Stimulated activated naive CD8-positive, alpha-beta T cell treated with anti-CD3 and anti-CD28 coated beads, Interleukin-15, Interleukin-2, amounts not matched to agents 100 U/mL and 50 U/mL, for 24 hours (primary cell): Measurements from ENCODE around the gene MTA2.
"Not testable (repeated sequence)": the region's sequence is repeated elsewhere in the genome, so short reads cannot be mapped to it uniquely, and the experiment has no call there.

Experiments
- ATAC-seq: fragments of 150-1000 bp; cut with Tn5 transposase; one replicate; pipeline ENCODE4 v1.10.0; 2021
- DNase-seq: peaks from one replicate; pipeline ENCODE4 v3.0.0; 2021

Gene MTA2

DNA sequence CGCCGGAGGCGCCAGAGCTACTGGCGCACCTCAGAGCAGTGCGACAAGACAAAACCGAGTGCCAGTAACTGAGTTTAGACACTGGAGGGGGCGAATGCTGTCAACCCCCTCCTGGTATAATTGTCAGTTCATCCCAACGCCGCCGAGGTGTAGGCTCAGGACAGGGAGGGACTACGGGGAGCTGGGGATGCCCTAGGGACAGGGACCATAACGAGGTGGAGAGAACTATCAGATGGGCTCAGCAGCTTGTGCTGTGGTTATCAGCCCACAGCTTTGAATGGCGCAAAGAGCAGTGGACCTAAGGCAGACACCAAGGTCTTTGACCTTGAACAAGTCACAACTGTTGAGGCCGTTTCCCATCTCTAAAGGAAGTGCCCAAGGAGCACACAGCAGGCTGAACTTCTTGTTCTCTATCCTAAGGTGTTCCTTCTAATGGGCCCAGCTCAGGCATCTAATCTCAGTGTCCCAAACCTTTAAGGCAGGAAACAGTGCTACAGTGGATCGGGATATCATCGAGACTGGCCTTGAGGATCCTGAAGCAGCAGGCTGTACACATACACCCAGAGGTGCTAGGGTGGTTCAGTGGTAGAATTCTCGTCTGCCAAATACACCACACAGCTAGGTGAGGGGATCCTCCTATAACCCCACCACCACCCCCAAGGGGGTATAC, 9.4 kb downstream of the MTA2 start:
- no peak for DNase-seq
- no peak for ATAC-seq

DNA sequence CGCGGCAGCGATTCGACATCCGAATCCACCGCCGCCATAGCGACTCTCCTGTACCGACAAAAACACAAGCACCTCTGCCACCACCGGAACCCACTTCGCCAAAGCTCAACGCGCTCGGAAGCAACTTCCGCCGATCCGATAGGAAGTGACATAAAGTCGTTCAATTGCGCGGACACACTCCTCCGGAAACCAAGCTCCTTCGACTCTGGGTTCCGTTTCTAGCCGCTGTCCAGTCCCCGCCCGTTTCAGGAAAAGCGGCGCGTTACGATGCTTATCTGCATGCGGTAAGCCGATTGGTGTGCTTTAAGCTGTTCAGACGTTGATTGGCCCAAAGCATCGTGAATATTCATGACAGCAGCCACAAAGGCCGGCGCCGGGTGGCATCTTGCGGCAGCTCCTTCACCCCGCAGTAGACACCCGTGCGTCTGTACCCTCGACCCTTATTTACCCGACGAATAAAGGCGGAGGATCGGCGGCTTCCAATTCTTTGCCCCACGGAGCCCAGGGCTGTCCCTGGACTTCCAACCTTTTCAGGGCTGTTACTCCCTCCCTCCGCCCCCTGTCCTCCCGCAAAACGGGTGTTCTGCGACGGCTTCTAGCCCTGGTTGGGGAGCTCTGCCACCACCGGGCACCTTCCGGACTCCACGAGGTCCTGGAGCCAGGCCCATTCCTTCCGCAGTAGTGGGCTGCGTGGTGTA, 10.1 kb downstream of the MTA2 start, which contains the start of gene TUT1:
TSS of gene TUT1 (minus strand) at position 76 of the 698 bp plus-strand sequence. CDS start at position 38, 38 bp downstream.
- DNase-seq (peak; percentile 94), ATAC-seq (peak; percentile 93)

DNA sequence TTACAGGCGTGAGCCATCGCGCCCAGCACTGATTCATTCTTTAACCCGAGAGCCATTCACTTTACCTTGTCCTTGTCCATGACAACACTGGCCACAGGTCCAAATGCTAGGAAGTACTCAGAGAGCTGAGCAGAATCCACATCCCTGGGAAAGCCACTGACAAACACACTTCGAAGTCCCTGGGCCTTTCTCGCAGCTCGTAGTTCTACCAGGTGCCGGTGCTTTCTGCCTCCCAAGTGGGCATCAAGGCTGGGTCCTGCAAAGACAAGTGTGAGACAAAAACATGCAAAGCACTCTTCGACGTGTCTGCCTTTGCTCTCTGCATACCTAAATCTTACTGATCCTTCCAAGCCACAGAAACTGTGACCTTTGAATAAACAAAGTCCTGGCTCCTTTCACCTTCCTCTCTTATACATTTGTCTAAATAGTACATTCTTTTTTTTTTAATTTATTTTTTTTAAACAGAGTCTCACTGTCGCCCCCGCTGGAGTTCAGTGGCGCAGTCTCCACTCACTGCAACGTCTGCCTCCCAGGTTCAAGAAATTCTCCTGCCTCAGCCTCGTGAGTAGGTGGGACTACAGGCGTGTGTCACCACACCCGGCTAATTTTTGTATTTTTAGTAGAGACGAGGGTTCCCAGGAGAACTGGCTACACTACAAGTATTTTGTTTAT, 12.6 kb downstream of the MTA2 start:
- no peak for ATAC-seq
- peak; percentile 42 for DNase-seq

DNA sequence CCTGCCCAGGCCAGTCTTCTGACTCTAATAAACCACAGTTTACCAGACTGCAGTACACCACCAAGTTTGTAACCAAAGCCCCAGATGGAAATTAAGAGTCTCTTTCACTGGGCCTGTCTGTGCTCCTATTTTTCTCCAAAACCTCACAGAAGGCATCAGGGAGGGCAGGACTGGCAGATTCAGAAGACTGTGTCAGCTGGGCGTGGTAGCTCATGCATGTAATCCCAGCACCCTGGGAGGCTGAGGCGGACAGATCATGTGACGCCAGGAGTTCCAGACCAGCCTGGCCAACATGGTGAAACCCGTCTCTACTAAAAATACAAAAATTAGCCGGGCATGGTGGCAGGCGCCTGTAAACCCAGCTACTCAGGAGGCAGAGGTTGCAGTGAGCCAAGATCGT, 16.3 kb downstream of the MTA2 start:
- not testable (repeated sequence) for ATAC-seq, DNase-seq

DNA sequence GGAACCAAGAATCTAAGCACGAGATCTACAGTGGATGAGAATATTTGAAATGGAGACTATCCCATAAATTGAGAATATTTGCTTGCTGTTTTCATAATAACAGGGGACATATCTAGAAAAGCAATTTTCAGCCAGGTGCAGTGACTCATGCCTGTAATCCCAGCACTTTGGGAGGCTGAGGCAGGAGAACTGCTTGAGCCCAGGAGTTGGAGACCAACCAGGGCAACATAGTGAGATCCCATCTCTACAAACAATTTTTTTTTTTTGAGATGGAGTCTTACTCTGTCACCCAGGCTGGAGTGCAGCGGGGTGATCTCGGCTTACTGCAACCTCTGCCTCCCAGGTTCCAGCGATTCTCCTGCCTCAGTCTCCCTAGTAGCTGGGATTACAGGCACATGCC, 19.9 kb downstream of the MTA2 start:
- DNase-seq, ATAC-seq: not testable (repeated sequence)

DNA sequence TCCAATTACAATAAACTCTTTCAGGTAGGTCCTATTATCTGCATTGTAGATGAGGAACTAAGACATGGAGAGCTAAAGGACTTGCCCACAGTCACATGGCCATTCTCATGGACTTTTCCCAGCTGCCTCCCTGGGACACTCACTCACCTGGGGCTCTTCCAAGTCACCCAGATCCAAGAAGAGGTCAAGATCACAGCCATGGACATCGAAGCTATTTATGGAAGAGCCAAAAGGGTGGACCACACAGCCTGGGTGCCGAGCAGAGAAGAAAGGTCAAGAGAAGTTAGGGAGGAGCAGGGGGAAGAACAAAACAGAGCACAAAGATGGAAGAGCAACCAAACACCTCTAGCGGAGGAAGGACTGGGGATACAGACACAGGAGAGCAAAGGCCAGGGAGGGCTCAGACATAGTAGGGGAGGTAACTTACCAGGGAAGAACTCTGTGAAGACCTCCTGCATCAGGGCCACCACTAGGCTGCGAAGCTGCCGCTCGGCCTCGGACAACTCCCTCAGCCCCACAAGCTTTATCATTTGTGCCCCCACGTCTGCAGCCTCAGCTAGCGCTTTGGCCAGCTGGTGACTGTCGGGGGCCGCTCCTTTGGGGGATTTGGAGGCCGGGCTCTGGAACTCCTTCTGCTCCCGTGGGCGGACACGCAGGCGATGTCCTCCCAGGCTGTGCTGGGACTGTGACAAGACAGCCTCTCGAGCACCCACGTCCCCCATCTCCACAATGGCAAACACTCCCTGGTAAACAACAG, 20.5 kb downstream of the MTA2 start:
- DNase-seq: no peak
- ATAC-seq: no peak

DNA sequence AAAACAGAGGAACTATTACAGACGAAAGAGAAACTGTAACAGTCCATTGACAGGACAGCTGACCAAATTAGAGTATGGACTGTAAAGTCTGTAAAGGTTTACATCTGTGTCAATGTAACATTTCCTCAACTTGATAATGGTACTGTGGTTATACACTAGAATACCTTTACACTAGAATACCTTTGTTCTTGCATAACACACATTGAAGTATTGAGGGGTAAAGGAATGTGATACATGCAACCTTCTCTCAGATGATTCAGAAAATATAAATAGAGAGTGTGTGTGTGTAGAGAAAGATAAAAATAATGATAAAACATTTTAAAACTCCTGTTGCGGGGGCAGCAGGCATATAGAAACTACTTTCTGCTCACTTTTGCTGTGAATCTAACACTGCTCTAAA, 22.4 kb downstream of the MTA2 start:
- ATAC-seq (no peak), DNase-seq (no peak)

DNA sequence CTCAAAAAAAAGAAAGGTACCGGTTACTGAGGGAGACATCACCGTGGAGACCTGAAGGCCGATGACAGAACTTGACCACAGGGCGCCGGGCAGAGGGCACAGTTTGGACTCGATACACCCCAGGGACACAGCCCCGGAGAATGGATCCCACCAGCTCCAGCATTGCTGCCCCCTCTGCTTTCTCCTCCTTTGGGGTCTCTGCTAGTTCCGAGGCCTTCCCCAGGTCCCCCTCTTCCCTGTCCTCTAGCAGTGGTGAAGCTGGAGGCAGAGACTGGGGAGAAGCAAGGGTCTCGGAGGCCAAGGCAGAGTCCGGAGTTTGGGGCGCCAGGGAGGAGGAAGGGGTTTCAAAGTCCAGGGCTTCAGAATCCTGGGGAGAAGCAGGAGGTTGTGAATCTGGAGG, 23.1 kb downstream of the MTA2 start:
- no peak for DNase-seq
- ATAC-seq: no peak

DNA sequence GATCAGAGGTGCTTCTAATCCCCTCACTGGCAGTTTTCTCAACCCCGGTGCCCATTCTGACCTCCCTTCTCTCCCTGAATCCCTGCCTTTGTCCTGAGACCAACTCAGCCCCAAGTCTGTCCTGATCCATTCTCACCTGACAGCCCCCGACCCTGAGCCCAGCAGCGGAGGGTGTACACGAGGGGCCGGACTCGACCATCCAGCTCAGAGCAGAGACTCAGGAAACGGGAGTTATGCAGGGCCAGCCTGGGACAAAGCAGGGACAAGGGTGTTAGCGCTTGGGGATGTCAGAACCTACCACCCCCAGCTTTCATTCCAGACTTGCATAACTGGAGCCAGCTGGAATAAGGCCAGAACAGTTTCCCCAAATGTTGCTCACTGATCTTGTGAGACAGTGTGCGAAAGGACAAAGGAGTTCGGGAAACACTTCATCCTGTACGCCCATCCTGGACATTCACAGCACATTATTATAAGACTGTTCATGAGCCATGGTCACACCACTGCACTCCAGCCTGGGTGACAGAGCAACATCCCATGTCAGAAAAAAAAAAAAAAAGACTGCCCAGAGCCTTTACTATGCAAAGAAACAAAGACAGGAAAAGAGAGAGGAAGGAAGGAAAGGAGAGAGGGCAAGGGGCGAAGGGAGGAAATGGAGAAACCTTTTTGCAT, 24.5 kb downstream of the MTA2 start:
- no peak for ATAC-seq

DNA sequence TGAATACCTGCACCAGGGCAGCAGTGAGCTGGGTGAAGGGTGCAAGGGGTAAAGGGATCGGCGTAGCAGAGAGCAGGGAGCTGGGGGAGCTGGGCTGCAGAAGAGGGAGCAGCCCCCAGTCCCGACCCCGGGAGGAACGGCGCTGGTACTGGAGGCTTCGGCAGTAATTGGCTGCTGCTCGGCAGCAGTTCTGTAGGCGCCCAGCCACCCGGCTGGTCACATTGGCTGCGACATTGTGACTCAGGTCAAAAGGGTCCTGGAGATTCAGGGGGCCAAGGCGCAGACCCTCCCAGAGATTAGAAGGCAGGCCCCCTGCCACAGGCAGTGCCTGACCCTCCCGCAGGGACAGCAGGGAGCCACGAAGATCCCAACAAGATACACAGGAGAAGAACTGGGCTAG, 25.8 kb downstream of the MTA2 start:
- DNase-seq (no peak), ATAC-seq (no peak)

More for the DNA sequence above, 24.5 kb downstream of the MTA2 start:
- no peak for DNase-seq

DNA sequence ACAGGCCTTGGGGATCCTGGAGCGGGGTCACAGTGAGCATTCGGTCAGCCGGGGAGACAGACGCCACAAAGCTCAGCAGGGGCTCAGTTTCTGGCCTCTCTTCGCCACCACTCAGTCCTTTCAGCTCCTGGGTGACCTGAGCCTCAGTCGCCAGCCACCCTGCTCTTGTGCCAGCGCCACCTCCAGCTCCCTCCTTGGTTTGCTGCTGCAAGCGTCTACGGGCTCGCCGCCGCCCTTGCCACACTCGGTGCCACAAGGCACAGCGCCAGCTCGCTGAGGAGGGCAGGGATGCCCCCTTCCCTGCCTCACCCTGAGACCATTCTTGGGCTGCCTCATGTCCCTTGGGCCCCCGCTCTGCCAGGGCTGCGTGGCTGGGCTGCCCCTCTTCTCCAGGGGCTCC, 26.5 kb downstream of the MTA2 start:
- DNase-seq: no peak
- ATAC-seq: no peak

DNA sequence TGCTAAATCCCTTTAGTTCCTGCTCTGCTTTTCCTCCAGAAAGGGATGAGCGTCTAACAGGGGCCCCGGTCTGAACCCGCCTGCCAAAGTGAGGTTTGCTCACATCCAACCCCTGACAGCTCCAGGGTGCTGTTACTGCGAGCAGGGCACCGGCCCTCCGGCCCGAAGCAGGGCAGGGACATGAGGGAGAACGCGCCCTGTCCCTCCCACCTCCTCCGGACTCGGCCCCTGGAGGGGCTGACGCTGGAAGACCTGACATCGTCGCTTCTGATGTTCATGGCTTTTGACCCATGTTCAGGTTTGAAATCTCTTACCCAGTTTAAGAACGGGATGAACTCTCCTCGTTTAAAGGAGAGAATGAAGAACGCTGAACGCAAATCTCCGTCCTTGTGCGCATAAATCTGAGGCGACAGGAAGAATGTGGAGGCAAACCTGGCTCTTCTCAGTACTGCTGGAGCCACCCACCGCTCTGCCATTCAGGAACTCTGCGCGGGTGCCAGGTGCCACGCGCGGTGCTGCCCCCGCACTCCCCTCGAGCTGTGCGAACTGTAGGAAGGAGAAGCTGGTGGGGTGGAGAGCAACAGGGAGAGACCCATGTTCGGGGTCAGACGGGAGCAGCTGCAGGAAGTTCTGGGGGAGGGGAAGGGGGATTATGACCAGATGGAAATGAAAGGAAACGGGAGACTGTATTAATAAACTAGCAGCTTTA, 27.1 kb downstream of the MTA2 start:
- ATAC-seq (peak; percentile 8), DNase-seq (peak; percentile 45)

DNA sequence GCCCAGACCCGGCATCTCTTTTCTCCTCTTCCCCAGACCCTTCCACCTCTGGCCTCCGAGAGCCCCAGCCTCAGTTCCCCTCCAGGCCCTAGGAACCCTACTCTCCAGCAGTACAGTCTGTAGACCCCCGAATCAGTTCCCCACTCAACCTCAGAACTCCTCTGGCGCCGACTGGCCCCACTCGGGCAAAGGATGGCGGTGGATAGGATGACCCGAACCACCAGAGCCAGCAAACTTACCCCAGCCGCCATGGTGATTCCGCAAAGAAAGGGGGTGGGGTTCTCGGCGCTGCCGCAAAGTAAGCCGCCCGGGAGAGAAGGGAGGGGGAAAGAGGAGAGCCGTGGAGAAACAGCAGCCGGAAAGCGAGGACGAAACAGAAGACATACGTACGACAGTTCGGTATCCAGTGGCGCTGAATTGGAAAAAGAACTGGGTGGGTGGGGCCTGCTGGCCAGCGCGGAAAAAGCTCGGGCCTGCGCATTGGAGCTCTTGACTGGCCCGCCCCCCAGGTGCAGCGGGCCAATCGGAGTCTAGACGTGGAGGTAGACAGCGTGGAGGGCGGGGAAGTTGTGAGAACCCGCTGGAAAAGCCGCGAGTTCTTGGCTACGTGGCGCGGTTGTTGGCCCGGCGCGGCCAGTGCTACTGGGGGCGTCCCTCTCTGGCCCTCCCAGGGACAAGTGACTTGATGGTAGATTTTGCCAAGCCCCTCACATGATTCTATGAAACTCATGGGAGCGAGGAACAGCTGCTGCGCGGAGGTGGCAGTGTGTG, 27.9 kb downstream of the MTA2 start, which contains the start of gene EEF1G:
TSS of gene EEF1G (minus strand) at position 300 of the 771 bp plus-strand sequence. CDS start at position 251, 49 bp downstream.
- peak; percentile 97 for DNase-seq
- ATAC-seq: peak; percentile 93

DNA sequence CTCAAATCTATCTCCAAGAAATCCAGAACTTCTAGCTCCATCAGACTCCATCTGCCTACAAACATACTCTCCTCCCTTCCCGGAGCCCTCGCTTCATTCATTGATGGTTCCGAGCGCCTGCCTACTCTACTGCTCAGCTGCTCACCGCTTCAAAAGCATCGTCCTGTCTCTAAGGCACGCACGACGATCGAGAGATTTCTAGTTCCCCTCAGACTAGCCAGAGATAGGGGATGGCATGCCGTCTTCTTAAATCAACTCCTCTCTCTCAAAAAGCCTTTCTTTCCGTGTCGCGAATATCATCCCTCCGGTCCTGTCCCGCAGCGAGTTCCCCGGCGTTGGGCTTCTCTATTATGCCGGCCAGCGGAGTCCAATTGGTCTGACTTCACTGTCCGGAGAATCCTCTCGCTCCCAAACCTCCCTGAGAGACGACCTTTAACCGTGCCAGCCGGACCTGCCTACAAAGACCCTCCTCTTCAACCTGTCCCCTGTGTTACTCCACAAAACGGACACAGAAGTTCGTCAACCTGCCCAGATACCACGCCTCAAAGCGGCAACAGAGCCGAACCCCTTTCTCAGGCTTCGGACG, 28.6 kb downstream of the MTA2 start:
- DNase-seq: no peak
- ATAC-seq: no peak

DNA sequence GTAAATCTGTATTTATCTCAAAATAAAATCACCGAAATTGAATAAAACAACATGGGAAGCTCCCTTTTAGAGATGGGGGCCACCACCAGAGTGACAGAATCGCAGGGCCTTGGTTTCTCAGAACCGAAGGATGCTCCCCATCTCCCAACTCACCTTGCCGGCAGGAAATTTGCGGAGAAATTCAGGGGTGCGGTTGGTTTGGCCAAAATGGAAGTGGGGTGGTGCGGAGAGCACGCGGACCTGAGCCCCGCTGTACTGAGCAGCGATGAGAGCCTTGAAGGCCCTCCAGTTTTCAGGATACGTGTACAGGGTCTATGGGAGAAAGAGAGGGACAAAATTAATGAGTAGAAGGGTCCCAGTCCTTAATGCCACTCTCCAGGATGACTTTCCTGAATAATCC, 29.2 kb downstream of the MTA2 start:
- ATAC-seq (no peak), DNase-seq (no peak)

DNA sequence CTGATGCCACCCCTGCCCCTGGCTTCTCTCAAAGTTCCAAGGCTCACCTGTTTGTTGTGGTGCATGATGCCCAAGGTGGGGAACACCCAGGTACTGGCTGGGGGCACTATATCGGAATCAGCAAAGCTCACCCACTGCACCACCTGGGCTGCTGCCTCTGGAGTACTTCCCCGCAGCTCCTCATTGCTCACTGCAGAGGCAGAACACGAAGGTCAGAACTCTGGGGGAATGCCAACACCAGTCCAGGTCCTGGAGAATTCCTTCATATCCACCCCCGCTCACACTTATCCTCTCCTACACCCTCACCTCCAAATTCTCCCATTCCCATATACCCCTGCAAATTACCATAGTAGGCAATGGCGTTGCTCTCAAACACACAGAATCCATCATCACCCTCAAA, 30.2 kb downstream of the MTA2 start:
- DNase-seq, ATAC-seq: not testable (repeated sequence)

DNA sequence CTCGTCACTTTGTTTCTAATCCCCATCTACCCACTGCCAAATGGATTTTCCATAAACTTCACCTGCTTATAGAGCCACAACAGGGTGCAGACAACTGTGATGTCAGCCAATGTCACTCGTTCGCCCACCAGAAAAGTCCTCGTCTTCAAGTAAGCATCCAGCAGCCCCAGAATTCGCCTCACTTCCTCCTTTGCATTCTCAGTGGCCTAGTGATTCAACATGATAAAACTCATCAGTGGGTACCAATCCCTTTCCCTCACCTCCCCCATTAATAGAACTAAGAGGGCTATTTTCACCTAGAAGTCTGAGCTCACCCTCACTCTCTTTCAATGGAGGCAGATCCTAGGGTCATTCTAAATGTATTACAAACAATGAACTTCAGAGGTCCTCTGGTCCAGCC, 30.8 kb downstream of the MTA2 start:
- DNase-seq, ATAC-seq: not testable (repeated sequence)

DNA sequence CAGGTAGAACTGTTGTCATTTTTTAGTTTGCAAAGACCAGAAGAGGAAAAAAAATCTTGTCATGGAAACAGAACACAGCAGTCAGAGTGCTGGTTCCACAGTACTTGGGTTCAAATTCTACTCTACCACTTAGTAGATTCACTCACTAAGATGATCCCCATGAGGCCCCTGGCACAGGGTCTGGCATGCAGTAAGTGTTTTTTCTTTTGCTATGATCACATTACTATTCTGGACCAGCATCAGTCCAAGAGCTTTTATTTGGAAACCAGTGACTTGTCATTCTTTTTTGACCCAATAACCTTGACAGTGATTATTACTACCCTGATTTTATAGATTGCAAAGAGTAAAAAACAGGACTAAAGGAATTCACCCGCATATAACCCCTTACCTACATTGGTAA, 32.1 kb downstream of the MTA2 start:
- ATAC-seq (no peak), DNase-seq (no peak)

DNA sequence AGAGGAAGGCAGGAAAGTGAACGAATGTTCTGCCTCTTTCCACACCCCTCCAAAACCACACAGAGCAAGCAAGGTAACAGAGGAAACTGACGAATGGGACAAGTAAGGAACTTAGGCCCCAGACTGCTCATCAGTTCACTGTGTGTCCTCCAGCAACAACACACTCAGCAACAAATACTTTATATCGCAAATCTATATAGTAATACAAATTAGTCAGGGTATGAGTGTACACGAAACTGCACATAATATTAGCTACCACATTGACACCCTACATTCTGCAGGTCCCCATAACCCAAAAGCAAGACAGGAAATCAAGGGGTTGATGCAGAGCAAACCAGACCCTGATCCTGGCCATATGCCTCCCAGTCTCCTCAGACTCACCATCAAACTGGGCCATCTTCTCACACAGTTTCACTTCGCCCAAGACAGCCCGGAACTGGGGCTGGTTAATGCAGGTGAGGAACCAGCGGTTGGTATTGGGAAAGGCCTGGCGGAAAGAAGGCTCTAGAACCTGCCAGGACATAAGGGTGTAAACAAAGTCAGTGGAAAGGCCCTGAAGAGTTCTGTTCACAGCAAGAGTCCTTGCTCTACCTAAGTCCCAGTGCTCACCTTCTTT, 34.5 kb downstream of the MTA2 start:
- ATAC-seq: no peak
- no peak for DNase-seq
